IPS DF 4.7 (cell line): ENCODE measurements around the gene ABCG1.

Experiments used
- DNase-seq: peaks from one replicate; pipeline ENCODE4 v3.0.0-alpha.2; 2013; ENCODE audit warnings: low spot score; ENCODE audit errors: extremely low read depth

The ABCG1 gene

DNA sequence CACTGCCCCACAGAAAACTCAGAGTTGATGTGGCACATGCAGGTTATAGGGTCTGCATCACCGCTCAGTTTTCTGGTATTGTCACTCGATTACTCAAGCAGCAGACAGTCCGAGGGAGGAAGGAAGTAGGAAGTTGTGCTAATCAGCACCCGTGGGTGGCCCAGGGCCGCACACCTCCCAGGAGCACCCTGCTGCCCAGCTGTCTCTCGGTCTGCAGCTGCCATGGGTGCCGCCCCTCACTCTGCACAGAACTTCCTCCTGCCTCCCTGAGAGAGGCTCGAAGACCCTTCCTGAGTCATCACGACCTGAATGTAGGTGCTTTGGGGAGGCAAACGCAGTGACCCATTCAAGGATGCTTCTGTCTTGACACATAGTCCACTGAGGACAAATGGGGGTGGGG is 100.4 kb downstream of the ABCG1 start:
- DNase-seq, result no peak

DNA sequence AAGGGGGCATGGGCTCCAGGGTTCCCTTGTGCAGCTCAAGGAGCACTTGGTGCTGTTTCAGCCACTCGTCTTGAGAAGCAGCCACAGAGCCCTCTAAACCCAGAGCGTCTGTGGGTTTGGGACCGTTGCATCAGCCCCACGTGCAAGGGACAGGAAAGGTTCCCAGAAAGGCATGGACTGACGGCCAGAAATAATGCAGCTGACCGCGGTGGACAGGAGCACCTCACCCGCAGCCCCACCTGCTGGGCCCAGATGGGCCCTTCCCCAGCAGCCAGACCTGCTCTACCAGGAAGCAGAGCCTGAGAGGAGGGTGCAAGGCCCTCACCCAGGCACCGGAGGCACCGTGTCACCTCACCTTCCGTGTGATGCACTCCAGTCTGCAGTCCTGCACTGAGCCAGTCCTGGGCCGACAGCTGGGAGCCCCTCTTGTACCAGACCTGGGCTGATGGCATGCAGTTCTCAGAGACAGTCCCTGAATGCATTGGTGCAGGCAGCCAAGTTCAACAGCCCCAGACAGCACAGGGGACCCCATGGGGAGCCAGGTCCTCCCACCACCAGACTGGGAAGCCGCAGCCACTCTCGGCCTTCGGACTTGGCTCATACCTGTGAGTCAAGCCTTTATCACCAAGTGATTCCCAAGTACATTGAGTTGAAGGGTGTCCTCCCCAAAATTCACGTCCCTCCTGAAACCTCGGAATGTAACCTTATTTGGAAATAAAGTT is 101.1 kb downstream of the ABCG1 start:
- DNase-seq, result no peak

DNA sequence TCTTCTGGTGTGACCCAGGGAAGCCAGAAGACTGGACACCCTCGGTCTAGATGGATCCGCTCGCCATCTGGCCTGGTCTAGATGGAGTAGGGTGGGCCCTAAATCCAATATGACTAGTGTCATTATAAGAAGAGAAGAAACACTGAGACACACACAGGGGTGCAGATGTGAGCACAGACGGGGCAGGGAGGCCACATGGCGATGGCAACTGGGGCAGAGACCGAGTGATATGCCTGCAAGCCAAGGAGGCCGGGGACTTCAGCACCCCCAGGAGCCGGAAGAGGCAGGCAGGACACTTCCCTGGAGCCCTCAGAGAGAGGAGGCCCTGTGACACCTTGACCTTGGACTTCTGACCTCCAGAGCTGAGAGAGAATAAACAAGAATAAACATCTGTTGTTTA is 101.9 kb downstream of the ABCG1 start:
- DNase-seq, result no peak

DNA sequence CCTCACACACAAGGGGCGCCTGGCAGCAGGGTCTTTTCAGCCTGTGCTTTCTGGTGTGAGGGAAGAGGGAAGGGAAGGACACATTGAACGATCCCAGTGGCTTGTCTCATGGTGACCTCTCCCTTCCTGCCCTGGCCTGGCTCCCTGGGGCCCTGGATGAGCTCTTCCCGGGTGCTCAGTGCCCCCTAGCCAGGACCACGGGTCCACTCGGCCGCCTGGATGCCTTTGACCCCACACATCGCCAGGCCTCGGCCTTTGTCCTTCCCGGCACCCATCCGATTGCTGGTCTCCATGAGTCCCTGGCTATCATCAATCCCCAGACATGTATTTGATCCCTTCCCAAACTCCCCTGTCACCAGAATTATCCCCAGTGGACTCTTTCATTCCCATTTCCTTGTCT is 102.3 kb downstream of the ABCG1 start:
- no peak for DNase-seq

DNA sequence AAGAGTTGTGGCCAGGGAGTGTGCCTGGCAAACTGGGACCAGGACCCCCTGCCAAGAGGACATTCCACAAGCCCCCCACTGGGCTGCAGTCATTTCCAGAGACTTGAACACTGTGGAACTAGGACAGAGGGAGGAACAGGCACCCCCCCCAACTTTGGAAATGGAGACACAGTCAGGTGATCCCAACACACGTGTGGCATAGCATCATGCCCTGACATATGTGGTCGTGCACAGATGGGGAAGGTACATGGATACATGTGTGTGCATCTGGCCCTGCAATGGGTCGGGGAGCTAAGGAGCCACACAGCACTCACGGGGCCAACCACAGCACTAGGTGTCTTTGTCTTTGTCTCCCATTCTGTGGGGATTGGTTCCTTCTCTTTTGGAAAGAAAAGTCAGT is 102.9 kb downstream of the ABCG1 start:
- no peak for DNase-seq

DNA sequence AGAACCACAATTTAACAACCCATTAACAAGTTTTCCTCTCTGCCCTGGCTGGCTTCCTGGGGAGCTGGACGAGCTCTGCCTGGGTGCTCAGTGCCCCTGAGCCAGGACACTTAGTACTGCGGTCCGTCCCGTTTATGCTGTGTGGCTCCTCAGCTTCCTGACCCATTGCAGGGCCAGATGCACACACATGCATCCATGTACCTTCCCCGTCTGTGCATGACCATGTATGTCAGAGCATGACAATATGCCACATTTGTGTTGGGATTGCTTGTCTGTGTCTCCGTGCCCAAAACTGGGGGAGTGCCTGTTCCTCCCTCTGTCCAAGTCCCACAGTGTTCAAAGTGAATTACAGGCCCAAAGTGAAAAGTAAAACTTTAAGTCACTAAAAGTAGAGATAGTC is 106.0 kb downstream of the ABCG1 start:
- DNase-seq, result no peak

DNA sequence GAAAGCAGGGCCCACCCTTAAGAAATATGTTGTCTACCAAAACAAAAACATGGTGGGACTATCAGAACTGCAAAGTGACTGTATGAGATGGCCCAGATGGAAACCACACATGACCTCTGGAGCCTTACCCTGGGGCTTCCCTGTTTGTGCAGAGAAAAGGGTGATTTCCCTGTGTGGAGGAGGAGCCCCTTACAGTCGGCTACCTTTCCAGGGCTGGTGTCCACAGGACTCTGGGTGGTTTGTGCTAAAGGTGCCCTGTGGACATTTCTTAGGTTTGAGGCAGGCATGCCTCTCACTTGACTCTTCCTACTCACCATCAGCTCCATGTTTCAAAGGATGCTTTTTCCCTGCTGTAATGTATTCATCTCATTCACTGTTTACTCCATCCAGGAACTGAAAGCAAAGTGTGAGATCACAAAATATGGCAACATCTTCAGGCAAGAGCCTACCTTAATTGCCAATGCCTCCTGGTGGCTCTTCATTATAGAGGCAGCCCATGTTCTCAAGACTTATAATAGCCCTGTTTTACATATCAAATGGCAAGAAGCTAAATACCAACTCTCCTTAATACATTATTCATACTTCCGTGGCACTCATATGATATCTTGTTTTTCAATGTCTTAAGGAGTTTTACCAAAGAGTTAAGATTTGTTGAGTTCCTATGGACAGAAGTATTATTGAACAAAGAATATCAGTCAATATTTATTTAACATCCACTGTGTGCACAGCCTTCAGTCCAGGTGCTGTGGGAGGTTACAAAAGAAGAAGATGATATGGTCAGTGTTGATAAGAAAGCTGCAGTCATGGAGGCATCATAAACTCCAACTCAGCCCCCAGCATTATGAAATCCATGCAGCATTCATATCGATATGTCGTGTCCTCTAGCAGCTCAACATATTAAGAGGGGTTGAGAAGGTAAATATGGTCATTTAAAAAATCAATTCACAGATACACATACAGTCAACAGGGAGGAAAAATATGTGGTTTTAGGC is 111.7 kb downstream of the ABCG1 start:
- DNase-seq, result no peak

DNA sequence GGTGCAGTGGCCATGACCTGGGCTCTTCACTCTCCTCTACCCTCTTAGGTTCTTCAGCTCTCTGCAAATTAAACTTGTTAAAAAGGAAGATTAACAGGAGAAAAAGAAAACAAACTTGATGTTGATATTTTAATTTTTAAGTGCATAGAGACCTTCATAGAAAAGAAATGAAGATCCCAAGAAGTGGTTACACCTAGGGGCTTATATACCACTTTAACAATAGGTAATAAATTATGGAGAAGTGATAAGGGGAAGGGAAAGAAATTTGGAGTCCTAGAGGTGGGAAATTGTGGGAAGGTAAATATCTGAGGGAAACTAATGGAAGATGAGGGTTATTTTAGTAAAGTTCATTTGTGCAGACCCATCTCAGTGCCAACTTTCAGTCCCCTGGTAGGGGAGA is 112.7 kb downstream of the ABCG1 start:
- no peak for DNase-seq

DNA sequence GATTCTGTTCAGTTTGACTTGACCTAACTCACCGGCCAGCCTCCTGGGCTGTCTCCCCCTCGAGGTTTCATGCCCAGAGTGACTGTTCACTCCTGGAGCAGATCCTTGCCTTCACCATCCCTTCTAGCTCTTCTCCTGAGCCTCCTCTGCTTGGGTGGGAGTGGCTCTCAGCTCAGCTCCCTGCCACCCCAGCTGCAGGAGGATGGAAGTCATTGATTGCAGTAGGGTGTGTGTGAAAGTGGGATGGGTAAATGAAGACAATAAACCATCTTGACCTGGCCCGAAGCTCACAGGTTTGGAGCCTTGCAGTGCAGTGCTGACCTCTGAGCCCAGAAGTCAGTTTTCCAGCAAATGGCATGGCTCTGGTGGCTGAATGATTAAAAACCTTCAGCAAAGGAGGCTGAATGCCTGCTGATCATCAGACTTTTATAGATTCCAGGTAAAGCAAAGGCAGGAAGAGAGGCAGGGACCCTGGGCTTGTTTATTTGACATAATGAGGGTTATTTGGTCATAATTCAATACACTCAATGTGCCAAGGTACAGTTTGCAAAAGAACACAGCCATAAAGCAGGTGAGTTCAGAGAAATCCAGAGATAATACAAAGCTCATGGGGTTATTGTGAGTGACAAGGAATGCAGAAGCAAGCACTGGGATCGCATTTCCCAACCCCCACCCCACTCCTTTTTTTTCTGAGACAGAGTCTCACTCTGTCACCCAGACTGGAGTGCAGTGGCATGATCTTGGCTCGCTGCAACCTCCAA is 113.8 kb downstream of the ABCG1 start:
- no peak for DNase-seq

DNA sequence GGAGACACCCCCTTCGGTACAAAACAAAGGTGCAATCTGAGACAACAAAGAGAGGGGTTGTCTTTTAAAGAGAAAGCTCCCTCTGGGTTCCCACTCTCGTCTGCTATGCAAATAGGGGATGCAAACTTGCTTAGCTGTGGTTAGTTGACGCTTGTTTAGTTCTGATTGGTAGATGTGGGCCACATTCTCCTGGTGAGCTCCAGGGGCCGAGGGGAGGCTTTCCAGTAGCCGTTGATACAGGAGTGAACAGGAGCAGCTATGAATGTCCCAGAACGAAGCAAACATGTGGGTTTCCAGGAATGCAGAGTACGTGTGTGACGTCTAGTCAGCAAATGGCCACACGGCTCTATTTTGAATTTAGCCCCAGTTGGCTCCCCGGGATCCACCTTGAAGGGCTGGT is 117.1 kb downstream of the ABCG1 start:
- DNase-seq, result peak; percentile 66

DNA sequence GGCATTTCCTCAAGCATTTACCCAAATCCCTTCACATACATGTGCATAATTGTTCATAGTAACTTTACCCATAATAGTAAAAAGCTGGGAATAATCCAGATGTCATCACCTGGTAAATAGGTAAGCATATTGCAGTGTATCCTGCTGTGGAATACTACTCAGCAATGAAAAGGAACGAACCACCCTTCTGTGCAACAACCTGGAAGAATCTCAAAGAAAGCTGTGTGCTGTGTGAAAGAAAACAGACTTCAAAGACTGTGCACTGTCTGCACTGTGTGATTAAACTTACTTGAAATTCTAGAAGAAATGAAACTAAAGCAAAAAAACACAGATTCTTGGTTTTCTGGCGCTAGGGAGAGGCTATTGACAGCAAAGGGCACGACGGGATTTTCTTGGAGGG is 118.3 kb downstream of the ABCG1 start:
- DNase-seq, result no peak

DNA sequence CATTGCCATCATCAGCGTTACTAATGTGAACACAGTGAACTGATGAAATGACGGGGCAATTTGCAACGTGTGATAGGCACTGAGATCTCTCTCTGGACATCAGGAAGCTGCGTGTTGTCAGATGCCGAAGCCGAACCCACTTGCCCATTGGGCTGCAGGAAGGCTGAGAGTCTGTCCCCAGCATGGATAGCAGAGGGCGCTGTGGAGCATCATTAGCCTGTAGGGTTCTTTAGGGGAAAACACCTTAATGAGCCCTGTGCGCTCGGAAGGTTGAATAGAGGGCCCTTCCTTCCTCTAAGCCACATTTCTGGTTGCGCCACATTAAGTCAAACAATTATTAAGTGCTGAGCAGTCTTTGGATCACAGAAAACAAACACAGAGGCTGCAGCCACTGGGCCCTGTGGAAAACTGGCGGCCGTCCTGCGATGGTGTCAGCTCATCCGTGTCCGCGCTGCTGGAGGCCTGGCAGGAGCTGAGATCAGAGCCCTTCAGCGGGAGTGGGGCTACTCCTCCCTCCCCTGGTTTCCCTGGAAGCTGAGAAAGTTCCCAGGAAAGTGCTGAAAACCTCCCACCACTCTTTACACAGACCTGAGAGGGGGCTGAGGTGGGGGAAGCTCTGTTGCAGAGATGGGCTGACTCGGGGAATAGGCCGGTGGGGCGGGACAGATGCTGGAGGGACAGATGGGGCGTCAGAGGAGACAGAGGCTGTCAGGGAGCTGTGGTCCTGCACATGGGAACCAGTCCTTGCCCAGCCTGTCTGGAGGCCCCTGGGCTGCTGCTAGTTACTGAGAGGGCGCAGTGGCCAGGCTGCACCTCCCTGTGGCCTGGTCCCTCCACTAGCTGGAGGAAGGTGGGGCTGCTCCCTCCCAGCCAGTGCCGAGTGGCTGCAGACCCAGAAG is 119.1 kb downstream of the ABCG1 start:
- peak; percentile 60 for DNase-seq

DNA sequence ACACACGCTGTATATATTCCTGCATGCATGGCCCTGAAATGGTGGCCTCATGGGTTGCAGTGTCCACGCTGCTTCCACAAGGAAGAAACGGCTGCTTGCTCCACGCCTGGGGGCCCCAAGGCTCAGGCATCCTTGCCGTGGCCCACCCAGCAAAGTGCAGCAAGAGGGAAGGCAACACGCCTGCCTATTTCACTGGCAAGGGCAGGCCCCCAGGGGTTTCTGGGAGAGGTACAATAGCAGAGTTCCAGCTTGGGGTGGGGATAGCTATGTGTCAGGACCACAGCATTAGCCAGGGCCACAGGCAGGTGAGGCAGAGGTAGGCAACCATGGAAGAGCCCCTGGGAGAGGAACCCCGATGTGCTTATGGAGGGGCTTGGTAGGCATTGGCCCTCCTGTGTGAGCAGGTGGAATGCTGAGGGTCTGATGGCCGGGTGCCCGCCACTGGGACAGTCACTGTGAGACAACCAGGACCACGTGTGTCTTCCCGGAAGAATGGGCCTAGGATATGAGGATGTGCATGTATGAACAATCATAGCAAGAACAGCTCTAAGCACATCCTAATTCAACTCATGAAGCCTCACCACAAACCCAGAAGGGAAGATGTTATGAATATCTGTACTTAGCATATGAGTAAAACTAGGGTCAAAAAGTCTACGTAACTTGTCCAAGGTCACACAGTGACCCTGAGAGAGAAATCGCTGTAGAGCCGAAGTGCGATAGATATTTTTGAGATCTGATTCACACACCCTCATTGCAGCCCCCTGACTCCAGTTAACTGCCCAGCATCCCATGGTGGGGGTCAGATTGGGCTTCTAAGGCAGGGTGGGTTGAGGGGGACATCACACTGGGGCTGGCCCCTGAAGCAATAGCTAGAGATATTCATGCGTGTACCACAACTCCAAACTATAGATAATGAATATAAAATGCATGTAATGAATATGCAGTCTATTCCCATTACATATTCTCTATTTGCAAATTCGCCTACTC is 120.1 kb downstream of the ABCG1 start:
- no peak for DNase-seq

DNA sequence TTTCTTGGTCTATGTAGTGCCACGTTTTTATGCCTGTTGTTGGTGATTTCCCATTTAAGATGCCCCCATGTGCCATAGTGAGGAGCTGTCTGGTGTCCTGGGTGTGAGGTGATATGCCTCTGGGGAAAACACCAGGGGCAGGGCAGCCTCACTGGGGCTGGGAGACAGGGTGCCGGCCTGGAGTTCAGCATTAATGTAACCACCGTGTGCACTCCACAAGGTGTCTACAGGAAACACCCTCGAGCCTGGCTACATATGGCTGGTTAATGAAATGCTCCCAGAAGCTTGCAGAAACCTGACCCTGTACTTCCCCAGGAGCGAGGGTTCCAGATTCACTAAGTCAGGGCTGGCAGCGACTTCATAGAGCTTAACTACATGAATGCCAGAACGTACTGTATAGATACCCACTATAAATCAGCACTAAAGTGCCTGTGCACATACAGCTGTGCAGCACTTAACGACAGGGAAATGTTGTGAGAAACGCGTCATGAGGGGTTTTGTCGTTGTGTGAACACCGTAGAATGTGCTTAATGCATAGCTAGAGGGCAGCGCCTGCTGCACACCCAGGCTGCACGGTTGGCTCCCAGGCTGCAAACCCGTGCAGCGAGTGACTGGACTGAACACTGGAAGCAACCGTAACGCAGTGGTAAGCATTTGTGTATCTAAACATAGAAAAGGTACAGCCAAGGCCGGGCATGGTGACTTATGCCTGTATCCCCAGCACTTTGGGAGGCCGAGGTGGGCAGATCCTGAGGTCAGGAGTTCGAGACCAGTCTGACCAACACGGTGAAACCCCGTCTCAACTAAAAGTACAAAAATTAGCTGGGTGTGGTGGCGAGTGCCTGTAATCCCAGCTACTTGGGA is 121.5 kb downstream of the ABCG1 start:
- DNase-seq, result no peak

DNA sequence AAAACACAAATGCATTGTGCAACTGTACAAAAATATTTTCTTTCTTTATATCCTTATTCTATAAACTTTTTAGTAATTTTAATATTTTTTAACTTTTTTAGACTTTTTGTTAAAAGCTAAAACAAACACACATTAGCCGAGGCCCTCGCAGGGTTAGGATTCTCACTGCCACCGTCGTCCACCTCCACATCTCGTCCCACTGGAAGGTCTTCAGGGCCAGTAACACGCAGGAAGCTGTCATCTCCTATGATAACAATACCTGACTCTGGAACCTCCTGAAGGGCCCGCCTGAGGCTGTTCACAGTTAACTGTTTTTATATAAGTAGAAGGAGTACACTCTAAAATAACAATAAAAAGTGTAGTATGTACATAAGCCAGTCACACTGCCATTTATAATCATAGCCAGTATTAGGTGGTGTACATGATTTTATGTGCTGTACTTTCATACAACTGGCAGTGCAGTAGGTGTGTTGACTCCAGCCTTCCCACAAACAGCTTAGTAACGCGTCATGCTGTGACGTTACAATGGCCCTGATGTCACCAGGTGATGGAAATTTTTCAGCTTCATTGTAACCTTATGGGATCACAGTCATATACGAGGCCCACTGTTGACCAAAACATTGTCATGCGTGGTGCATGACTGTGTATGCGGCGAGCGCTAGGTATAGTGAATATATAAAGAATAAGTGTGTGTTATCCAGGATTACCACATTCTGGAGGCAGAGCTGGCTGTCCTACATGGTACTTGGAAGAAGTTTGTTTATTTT is 123.0 kb downstream of the ABCG1 start:
- no peak for DNase-seq

DNA sequence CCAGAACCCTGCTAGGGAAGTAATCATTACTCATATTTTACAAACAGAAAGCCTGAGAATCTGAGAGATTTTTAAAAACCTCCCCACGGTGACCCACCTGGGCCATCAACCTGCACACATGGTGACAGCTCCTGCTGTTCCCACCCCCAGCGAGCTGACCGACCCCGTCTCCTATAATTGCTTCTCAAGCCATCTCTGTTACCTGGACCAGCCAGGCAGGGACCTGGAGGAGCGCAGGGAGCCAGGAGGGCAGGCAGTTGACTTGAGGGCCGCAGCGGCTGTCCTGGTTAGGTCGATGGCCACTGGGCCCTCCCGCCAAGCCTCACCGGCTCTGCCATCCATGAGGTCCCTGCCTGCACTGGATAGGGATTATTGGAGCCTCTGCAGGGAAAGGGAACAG is 124.2 kb downstream of the ABCG1 start:
- DNase-seq, result no peak

DNA sequence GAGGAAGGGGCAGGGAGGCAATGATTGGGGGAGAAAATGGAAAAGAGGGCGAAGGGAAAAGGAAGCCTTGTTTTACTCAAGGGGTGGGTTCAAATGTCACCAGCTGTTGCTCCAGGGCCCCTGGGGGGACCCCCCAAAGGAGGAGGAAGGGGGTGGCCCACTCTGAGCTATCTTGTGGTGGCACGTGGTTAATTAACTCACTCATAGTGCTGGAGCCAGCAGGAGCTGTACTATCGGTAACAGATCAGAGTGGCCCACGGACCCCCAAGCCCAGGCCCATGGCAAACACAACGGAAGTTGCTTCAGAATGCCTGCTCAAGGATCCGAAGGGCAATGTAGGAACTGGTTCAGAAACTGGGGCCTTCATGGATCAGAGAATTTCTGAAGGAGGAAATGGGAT is 124.6 kb downstream of the ABCG1 start:
- DNase-seq, result no peak

DNA sequence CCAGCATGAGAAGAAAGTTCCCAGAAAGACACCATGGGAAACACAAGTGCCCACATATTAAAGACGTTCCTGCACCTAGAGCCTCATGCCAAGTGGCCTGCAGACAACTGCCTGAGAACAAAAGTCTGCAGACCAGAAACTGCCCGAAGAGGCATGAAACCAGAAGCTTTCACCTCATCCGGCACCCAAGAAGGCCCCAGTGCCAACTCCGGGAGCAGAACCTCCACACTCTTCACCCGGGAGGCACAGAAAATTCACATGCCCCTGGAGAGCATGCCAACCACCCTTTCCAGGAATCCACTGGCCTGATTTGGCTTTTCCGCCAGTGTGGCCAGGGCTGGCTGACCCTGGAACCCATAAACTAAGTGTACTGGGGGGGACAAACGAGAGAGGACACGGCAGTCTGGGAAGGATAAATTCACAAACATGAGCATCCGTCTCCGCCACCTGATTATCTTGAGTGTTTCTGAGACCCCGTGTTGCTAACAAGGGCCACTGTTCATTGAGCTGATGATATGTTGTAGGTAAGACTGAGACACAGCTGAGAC is 125.1 kb downstream of the ABCG1 start:
- no peak for DNase-seq
